HCT116 (cell line): ENCODE data around the gene TBPL1. TPM values are rescaled to one million over a fixed set of nuclear protein-coding genes. Genes with fewer than 3 reads are reported as not detected.

Experiments used
- ATAC-seq: fragments of 200-7000 bp; cut with Tn5 transposase; 2 replicates; pipeline ENCODE4 v1.9.1; 2020; ENCODE audit warnings: mild to moderate bottlenecking, moderate library complexity
- BruUV-seq: library from RNA; stranded (reverse); fragments of 400-500 nt; replicated peaks from 2 replicates; lab custom pipeline; 2021; lab: Mats Ljungman, UMichigan
- CTCF ChIA-PET: fragments of 300-600 bp; sonication (Branson Sonifier 250); formaldehyde crosslinking; loops from one replicate; lab custom pipeline; 2021; ENCODE audit warnings: antibody characterized with exemption; lab: Charles Lee
- POLR2A ChIA-PET: fragments of 300-600, 350-600 bp; sonication (Branson Sonifier 250); formaldehyde crosslinking; loops from one replicate; lab custom pipeline; 2021; ENCODE audit warnings: antibody characterized with exemption; lab: Charles Lee
- RAD21 ChIA-PET, 2 experiments: fragments of 300-600 bp; sonication (Branson Sonifier 250); formaldehyde crosslinking; loops; one replicate each; lab custom pipeline; 2023; ENCODE audit warnings: low total read pairs in 2 of 2; ENCODE audit not compliant: uncharacterized antibody in 2 of 2, unreplicated experiment in 2 of 2, low non-redundant PET in 1 of 2; lab: Charles Lee
- DNase-seq: peaks from one replicate; pipeline ENCODE4 v3.0.0-alpha.2; 2010; ENCODE audit warnings: low read depth, low spot score
- H2AFZ ChIP-seq: fragments of 200-600 bp; shearing (Covaris generic), sonication (generic); 2 replicates; pipeline ENCODE4 v1.6.1; 2017; ENCODE audit warnings: low read depth, mixed run types, mixed read lengths, antibody characterized with exemption, low read length; ENCODE audit not compliant: poor library complexity, severe bottlenecking
- H3K27ac ChIP-seq: 2 replicates; pipeline ENCODE4 v1.5.1; 2012; ENCODE audit warnings: low read depth, low read length
- H3K27me3 ChIP-seq: fragments of 200-600 bp; sonication (generic); 2 replicates; pipeline ENCODE4 v1.6.1; 2016; ENCODE audit warnings: mixed run types, low read length, mixed read lengths; ENCODE audit not compliant: insufficient read depth
- H3K36me3 ChIP-seq, 2 experiments: fragments of 200-500 bp in 1 of 2; fragments of 200-600 bp in 1 of 2; sonication (Bioruptor generic) in 1 of 2; sonication (generic) in 1 of 2; 2 replicates each; pipeline versions ENCODE4 v1.5.1 to v1.6.1; 2014 to 2016; ENCODE audit warnings: low read length in 2 of 2, inconsistent platforms in 1 of 2, mixed read lengths in 1 of 2, mixed run types in 1 of 2; ENCODE audit not compliant: insufficient read depth in 2 of 2, control insufficient read depth in 1 of 2
- H3K4me1 ChIP-seq, 2 experiments: fragments of 200-600 bp in 1 of 2; sonication (generic) in 1 of 2; 2 replicates each; pipeline versions ENCODE4 v1.5.1 to v1.6.1; 2012 to 2017; ENCODE audit warnings: low read length in 2 of 2, inconsistent platforms in 1 of 2, mild to moderate bottlenecking in 1 of 2, mixed read lengths in 1 of 2, mixed run types in 1 of 2, moderate library complexity in 1 of 2; ENCODE audit not compliant: insufficient read depth in 2 of 2, control insufficient read depth in 1 of 2
- H3K4me2 ChIP-seq: fragments of 200-600 bp; sonication (generic); 2 replicates; pipeline ENCODE4 v1.6.1; 2017; ENCODE audit warnings: mixed run types, low read length, mixed read lengths
- H3K4me3 ChIP-seq, 2 experiments: fragments of 200-600 bp in 1 of 2; sonication (generic) in 1 of 2; replicated peaks in 1 of 2; 2 replicates each; pipeline ENCODE4 v1.5.1; 2011 to 2016; ENCODE audit warnings: low read length in 2 of 2, control low read depth in 1 of 2, low read depth in 1 of 2, mild to moderate bottlenecking in 1 of 2, mixed read lengths in 1 of 2, mixed run types in 1 of 2
- H3K79me2 ChIP-seq: fragments of 200-600 bp; sonication (generic); 2 replicates; pipeline ENCODE4 v1.6.1; 2017; ENCODE audit warnings: mild to moderate bottlenecking, mixed run types, low read length, moderate library complexity, mixed read lengths; ENCODE audit not compliant: insufficient read depth
- H3K9ac ChIP-seq: fragments of 200-600 bp; sonication (generic); 2 replicates; pipeline ENCODE4 v1.6.1; 2016; ENCODE audit warnings: low read length, mixed read lengths
- H3K9me2 ChIP-seq: fragments of 200-600 bp; sonication (generic), shearing (Covaris generic); 2 replicates; pipeline ENCODE4 v1.6.1; 2017; ENCODE audit warnings: mixed run types, mild to moderate bottlenecking, moderate library complexity; ENCODE audit not compliant: insufficient read depth
- H3K9me3 ChIP-seq, 2 experiments: fragments of 200-500 bp in 1 of 2; fragments of 200-600 bp in 1 of 2; sonication (Bioruptor generic) in 1 of 2; sonication (generic) in 1 of 2; 2 replicates each; pipeline ENCODE4 v1.6.1; 2014 to 2017; ENCODE audit warnings: low read length in 2 of 2, mixed read lengths in 2 of 2, inconsistent platforms in 1 of 2, low read depth in 1 of 2, mild to moderate bottlenecking in 1 of 2, mixed run types in 1 of 2, moderate library complexity in 1 of 2; ENCODE audit not compliant: control insufficient read depth in 1 of 2, insufficient read depth in 1 of 2
- H4K20me1 ChIP-seq: fragments of 200-600 bp; sonication (generic), shearing (Covaris generic); 2 replicates; pipeline ENCODE4 v1.6.1; 2017; ENCODE audit warnings: mixed run types, mild to moderate bottlenecking, moderate library complexity; ENCODE audit not compliant: insufficient read depth
- CTCF ChIP-seq, 3 experiments: fragments of 200-600 bp in 1 of 3; sonication (generic) in 1 of 3; IDR thresholded peaks in 2 of 3; conservative IDR thresholded peaks in 1 of 3; 2 replicates each; pipeline ENCODE4 v1.5.1; 2012 to 2017; ENCODE audit warnings: low read depth in 2 of 3, low read length in 2 of 3, antibody characterized with exemption in 1 of 3, borderline replicate concordance in 1 of 3, control low read depth in 1 of 3, mild to moderate bottlenecking in 1 of 3, mixed read lengths in 1 of 3, mixed run types in 1 of 3, moderate library complexity in 1 of 3; ENCODE audit not compliant: insufficient read depth in 1 of 3
- EGR1 ChIP-seq: IDR thresholded peaks from 2 replicates; pipeline ENCODE4 v1.6.1; 2012; ENCODE audit warnings: low read depth
- EZH2 ChIP-seq: fragments of 200-600 bp; sonication (generic); IDR thresholded peaks from 2 replicates; pipeline ENCODE4 v1.6.1; 2017; ENCODE audit warnings: antibody characterized with exemption, mixed run types
- EZH2phosphoT487 ChIP-seq: fragments of 200-600 bp; IDR thresholded peaks from 2 replicates; pipeline ENCODE4 v1.6.1; 2018; ENCODE audit warnings: antibody characterized with exemption, borderline replicate concordance
- FOSL1 ChIP-seq: IDR thresholded peaks from 2 replicates; pipeline ENCODE4 v1.6.1; 2012; ENCODE audit warnings: low read depth
- POLR2AphosphoS5 ChIP-seq: IDR thresholded peaks from 2 replicates; pipeline ENCODE4 v1.6.1; 2011; ENCODE audit warnings: mild to moderate bottlenecking, low read depth, low read length, moderate library complexity
- SRF ChIP-seq: IDR thresholded peaks from 2 replicates; pipeline ENCODE4 v1.6.1; 2012; ENCODE audit warnings: low read depth
- YY1 ChIP-seq: IDR thresholded peaks from 2 replicates; pipeline ENCODE4 v1.6.1; 2011; ENCODE audit warnings: low read length, low read depth, moderate library complexity, mild to moderate bottlenecking; ENCODE audit not compliant: insufficient replicate concordance; ENCODE audit errors: extremely low read depth
- ZBTB33 ChIP-seq: IDR thresholded peaks from 2 replicates; pipeline ENCODE4 v1.6.1; 2011; ENCODE audit warnings: mild to moderate bottlenecking, low read length, moderate library complexity; ENCODE audit not compliant: insufficient replicate concordance; ENCODE audit errors: extremely low read depth
- ZFX ChIP-seq: fragments of 450-650 bp; IDR thresholded peaks from 2 replicates; pipeline ENCODE4 v1.6.1; 2017
- ZNF274 ChIP-seq: fragments of 200-500 bp; sonication (Bioruptor generic); IDR thresholded peaks from 2 replicates; pipeline ENCODE4 v1.6.1; 2014; ENCODE audit warnings: mild to moderate bottlenecking, low read depth, low read length, inconsistent platforms
- intact Hi-C: fragments of 100-400 bp; cut with micrococcal nuclease; formaldehyde crosslinking; loops from 2 replicates; pipeline ENCODE4 v1.10.0; 2022
- total RNA-seq: library from RNA; stranded (reverse); gene quantifications from one replicate; pipeline ENCODE4 v1.2.1, GENCODE V29; 2021; ENCODE audit not compliant: unreplicated experiment

TBPL1 gene
- total RNA-seq, 1 experiment from 2014 or later: 34.9 TPM

DNA sequence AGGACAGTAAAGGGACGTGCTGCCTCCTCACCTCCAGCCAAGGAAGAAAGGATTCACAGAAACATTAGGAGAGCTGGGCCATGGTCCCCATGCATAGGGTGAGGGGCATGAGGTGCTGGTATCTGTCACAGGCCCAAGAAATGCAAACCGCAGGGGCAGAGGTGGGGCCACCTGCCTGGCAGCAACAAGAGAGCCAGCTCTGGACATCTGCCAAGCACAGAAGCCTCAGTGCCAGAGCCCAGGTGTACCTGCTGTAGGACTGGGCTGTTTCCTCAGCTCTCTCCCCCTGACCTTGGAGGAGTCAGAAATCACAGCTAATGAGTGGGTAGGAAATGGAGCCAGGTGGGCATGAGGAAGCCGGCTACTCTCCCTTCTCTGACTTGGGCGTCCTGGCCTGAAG is 54.1 kb downstream of the TBPL1 start (continued):
- TF ChIP-seq CTCF (IDR thresholded peaks at IDR 0.05 in 2 of 3, conservative IDR thresholded peaks at IDR 0.05 in 1 of 3; ENCODE audit: borderline replicate concordance in 1 of 3, insufficient read depth in 1 of 3, low read depth in 2 of 3, low read length in 2 of 3): no peak

DNA sequence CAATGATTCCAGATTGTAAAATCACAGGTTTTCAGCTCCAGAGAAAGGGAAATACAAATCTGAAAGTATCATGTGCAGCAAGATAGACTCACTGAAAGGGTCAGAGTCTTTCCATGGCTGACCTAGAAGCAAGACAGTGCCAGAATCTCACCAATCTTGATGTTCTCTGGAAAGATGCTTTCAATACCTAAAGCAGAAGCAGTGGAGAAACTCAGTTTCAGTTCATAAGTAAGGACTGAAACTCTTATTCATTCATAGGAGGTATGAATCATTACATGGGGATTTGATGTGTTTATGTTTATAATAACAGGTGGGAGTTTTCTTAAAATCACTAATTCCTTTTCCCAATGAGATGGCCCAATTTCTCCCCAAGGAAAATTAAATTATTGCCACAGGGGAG is 56.9 kb downstream of the TBPL1 start:
- intact Hi-C loops: no loop called here
- Histone ChIP-seq H3K4me1 (peaks cover 0 to 5% of the 10 kb centered on the region in 2 experiments; a peak in 3 of 4 replicates), H3K9me3 (no peaks in the 10 kb centered on the region), H3K9me2 (no peaks in the 10 kb centered on the region), H3K36me3 (no peaks in the 10 kb centered on the region), H3K4me3 (no peak overlapping the region), H3K79me2 (no peaks in the 10 kb centered on the region), H3K27me3 (no peaks in the 10 kb centered on the region), H3K9ac (no peak overlapping the region), H3K4me2 (no peak overlapping the region), H3K27ac (no peak overlapping the region), H4K20me1 (no peaks in the 10 kb centered on the region), H2AFZ (no peak overlapping the region)
- CTCF ChIA-PET: no interaction called here
- ATAC-seq: no peak
- POLR2A ChIA-PET: no interaction called here
- TF ChIP-seq POLR2AphosphoS5 (no peak), SRF (no peak), ZFX (no peak), EGR1 (no peak), EZH2phosphoT487 (no peak), YY1 (no peak), ZBTB33 (no peak), EZH2 (no peak), ZNF274 (no peak), FOSL1 (no peak)
- RAD21 ChIA-PET: no interaction called here
- BruUV-seq: no TSS peak
- no peak for DNase-seq
